Measurements from ENCODE around the gene CSNK1E. TPM values are rescaled to one million over a fixed set of nuclear protein-coding genes. Genes with fewer than 3 reads are reported as not detected.

Gene CSNK1E
- total RNA-seq, 1 donor from 2014 or later: 106 TPM

- Mint-ChIP-seq H3K27ac (peak overlapping the region; percentile 78), H3K36me3 (peaks cover 6% of the 10 kb centered on the region), H3K4me3 (peak overlapping the region; percentile 94), H3K4me1 (peaks cover 48% of the 10 kb centered on the region), H3K27me3 (ENCODE audit: insufficient read depth, low read depth) (peaks cover 9% of the 10 kb centered on the region), H3K9me3 (no peaks in the 10 kb centered on the region)
- DNase-seq (ENCODE audit: low spot score): peak; percentile 39
- H4K20me1 ChIP-seq (ENCODE audit: low read depth): peaks cover 48% of the 10 kb centered on the region
- H3K79me2 ChIP-seq (ENCODE audit: low read depth): peaks cover 57% of the 10 kb centered on the region
- no peaks in the 10 kb centered on the region for H3K27me3 ChIP-seq
- peak overlapping the region; percentile 84 for H3K9ac ChIP-seq
- peaks cover 24% of the 10 kb centered on the region for H3F3A ChIP-seq (ENCODE audit: low read depth)
- no peaks in the 10 kb centered on the region for H3K9me3 ChIP-seq (ENCODE audit: low read depth)
- peaks cover 12% of the 10 kb centered on the region for H3K4me1 ChIP-seq
- H2AFZ ChIP-seq (replicated peaks): no peak overlapping the region
- TF ChIP-seq CTCF (IDR thresholded peaks at IDR 0.05) (no peak), EZH2 (IDR thresholded peaks at IDR 0.05) (no peak), EZH2phosphoT487 (IDR thresholded peaks at IDR 0.05) (no peak)
- H3K4me2 ChIP-seq: peak overlapping the region; percentile 92
- no peak overlapping the region for H3K27ac ChIP-seq
- peak overlapping the region; percentile 98 for H3K4me3 ChIP-seq
- H3K36me3 ChIP-seq: no peaks in the 10 kb centered on the region
Measured at GRCh38 chr22:38271927-38272372, 45.3 kb downstream of the CSNK1E start.

GRCh38 chr22:38271101-38271500, 46.1 kb downstream of the CSNK1E start:
- peak overlapping the region; percentile 92 for H3K4me2 ChIP-seq
- no peak for DNase-seq (ENCODE audit: low spot score)
- H3K36me3 Mint-ChIP-seq: peaks cover 6% of the 10 kb centered on the region
- no peak overlapping the region for H3K9ac ChIP-seq
- H3K4me1 Mint-ChIP-seq: peaks cover 49% of the 10 kb centered on the region
- H3K27ac Mint-ChIP-seq: peak overlapping the region; percentile 15
- H3K4me1 ChIP-seq: peaks cover 12% of the 10 kb centered on the region
- H3K27ac ChIP-seq: no peak overlapping the region
- no peaks in the 10 kb centered on the region for H3K9me3 ChIP-seq (ENCODE audit: low read depth)
- no peak overlapping the region for H3K4me3 ChIP-seq
- H4K20me1 ChIP-seq (ENCODE audit: low read depth): peaks cover 55% of the 10 kb centered on the region
- peaks cover 9% of the 10 kb centered on the region for H3K27me3 Mint-ChIP-seq (ENCODE audit: insufficient read depth, low read depth)
- H3F3A ChIP-seq (ENCODE audit: low read depth): peaks cover 24% of the 10 kb centered on the region
- no peak for TF ChIP-seq CTCF (IDR thresholded peaks at IDR 0.05)
- no peak for TF ChIP-seq EZH2phosphoT487 (IDR thresholded peaks at IDR 0.05)
- TF ChIP-seq EZH2 (IDR thresholded peaks at IDR 0.05): no peak
- H3K36me3 ChIP-seq: no peaks in the 10 kb centered on the region
- no peaks in the 10 kb centered on the region for H3K9me3 Mint-ChIP-seq
- H2AFZ ChIP-seq (replicated peaks): no peak overlapping the region
- H3K4me3 Mint-ChIP-seq: peak overlapping the region; percentile 94
- peaks cover 66% of the 10 kb centered on the region for H3K79me2 ChIP-seq (ENCODE audit: low read depth)
- no peaks in the 10 kb centered on the region for H3K27me3 ChIP-seq

GRCh38 chr22:38270091-38270992, 46.9 kb downstream of the CSNK1E start:
- H3K27me3 ChIP-seq: no peaks in the 10 kb centered on the region
- no peaks in the 10 kb centered on the region for H3K9me3 ChIP-seq (ENCODE audit: low read depth)
- no peak for DNase-seq (ENCODE audit: low spot score)
- H3K27ac ChIP-seq: no peak overlapping the region
- peaks cover 73% of the 10 kb centered on the region for H3K79me2 ChIP-seq (ENCODE audit: low read depth)
- Mint-ChIP-seq H3K4me3 (peak overlapping the region; percentile 94), H3K36me3 (peaks cover 6% of the 10 kb centered on the region), H3K9me3 (no peaks in the 10 kb centered on the region), H3K27me3 (ENCODE audit: insufficient read depth, low read depth) (peaks cover 9% of the 10 kb centered on the region), H3K4me1 (peaks cover 46% of the 10 kb centered on the region), H3K27ac (no peak overlapping the region)
- TF ChIP-seq EZH2 (IDR thresholded peaks at IDR 0.05): no peak
- peak overlapping the region; percentile 92 for H3K4me2 ChIP-seq
- peaks cover 24% of the 10 kb centered on the region for H3F3A ChIP-seq (ENCODE audit: low read depth)
- peaks cover 12% of the 10 kb centered on the region for H3K4me1 ChIP-seq
- no peak overlapping the region for H3K9ac ChIP-seq
- no peak overlapping the region for H2AFZ ChIP-seq (replicated peaks)
- no peak overlapping the region for H3K4me3 ChIP-seq
- peaks cover 56% of the 10 kb centered on the region for H4K20me1 ChIP-seq (ENCODE audit: low read depth)
- H3K36me3 ChIP-seq: no peaks in the 10 kb centered on the region

- peaks cover 62% of the 10 kb centered on the region for H4K20me1 ChIP-seq (ENCODE audit: low read depth)
- no peak for DNase-seq (ENCODE audit: low spot score)
Measured at GRCh38 chr22:38269466-38269865, 47.8 kb downstream of the CSNK1E start.

More at GRCh38 chr22:38269466-38269865, 47.8 kb downstream of the CSNK1E start:
- H3K27ac ChIP-seq: no peak overlapping the region
- H3K79me2 ChIP-seq (ENCODE audit: low read depth): peaks cover 82% of the 10 kb centered on the region
- H2AFZ ChIP-seq (replicated peaks): no peak overlapping the region
- no peaks in the 10 kb centered on the region for H3K27me3 ChIP-seq
- H3K4me3 ChIP-seq: no peak overlapping the region
- no peak overlapping the region for H3K9ac ChIP-seq
- no peak for TF ChIP-seq CTCF (IDR thresholded peaks at IDR 0.05)
- TF ChIP-seq EZH2 (IDR thresholded peaks at IDR 0.05): no peak
- TF ChIP-seq EZH2phosphoT487 (IDR thresholded peaks at IDR 0.05): no peak
- Mint-ChIP-seq H3K9me3 (no peaks in the 10 kb centered on the region), H3K4me3 (no peak overlapping the region), H3K27ac (no peak overlapping the region), H3K27me3 (ENCODE audit: insufficient read depth, low read depth) (peaks cover 9% of the 10 kb centered on the region), H3K4me1 (peaks cover 45% of the 10 kb centered on the region), H3K36me3 (peaks cover 9% of the 10 kb centered on the region)
- H3K36me3 ChIP-seq: no peaks in the 10 kb centered on the region
- peaks cover 12% of the 10 kb centered on the region for H3K4me1 ChIP-seq
- no peak overlapping the region for H3K4me2 ChIP-seq
- no peaks in the 10 kb centered on the region for H3K9me3 ChIP-seq (ENCODE audit: low read depth)
- peaks cover 20% of the 10 kb centered on the region for H3F3A ChIP-seq (ENCODE audit: low read depth)

Measured in neural progenitor cell (in vitro differentiated cells).